ENCODE data around the gene AP3B1.

Gene AP3B1

DNA sequence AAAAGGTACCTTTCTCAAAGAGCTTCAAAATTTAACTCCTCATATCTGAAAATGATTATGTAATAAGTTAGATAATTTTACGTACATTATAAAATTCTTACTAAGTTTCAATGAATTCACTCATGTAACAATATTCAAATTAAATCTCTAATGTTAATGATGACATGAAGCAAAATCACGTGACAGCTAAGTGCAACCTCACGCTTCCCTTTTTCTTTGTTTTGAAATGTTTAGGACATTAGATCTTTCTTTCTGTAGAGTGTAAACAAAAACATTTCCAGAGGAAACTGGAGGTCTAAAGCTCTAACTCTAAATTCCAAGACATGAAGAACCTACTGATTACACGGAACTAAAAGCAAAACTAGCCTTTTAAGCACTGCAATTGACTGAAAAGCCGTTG lies 291.0 kb downstream of the AP3B1 start:
- H3K27me3 Mint-ChIP-seq, result no peaks in the 10 kb centered on the region
- H3K4me1 Mint-ChIP-seq (ENCODE audit: low read depth in 2 of 2), result no peaks in the 10 kb centered on the region
- peaks cover 7% of the 10 kb centered on the region for H3K36me3 Mint-ChIP-seq (ENCODE audit: insufficient read depth)
- no peak overlapping the region for H3K4me3 Mint-ChIP-seq
- no peaks in the 10 kb centered on the region for H3K9me3 Mint-ChIP-seq
- no peak for ATAC-seq (replicated peaks)
- no peak for DNase-seq
- no peak overlapping the region for H3K27ac Mint-ChIP-seq

DNA sequence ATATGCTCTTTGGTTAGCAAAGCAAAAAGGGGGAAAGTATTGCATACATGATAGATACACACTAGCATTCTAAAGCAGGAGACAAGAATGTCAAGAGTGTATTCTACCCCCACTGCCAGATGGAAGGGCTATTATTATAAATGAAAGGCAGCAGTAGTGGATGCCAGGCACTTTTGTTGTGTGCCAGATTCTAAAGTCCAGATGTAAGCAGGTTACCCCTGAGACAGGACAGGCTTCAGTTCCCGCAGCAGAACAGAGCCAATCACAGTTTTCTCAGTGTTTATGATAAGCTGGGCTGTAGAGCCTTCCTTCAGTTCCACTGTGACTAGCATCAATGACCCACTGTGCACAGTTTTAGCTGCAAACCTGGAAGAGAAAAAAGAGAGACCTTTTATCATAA lies 291.8 kb downstream of the AP3B1 start:
- Mint-ChIP-seq H3K27me3 (no peaks in the 10 kb centered on the region), H3K36me3 (ENCODE audit: insufficient read depth) (peaks cover 8% of the 10 kb centered on the region), H3K27ac (no peak overlapping the region), H3K9me3 (no peaks in the 10 kb centered on the region), H3K4me1 (ENCODE audit: low read depth in 2 of 2) (no peaks in the 10 kb centered on the region), H3K4me3 (no peak overlapping the region)
- no peak for ATAC-seq (replicated peaks)
- no peak for DNase-seq

DNA sequence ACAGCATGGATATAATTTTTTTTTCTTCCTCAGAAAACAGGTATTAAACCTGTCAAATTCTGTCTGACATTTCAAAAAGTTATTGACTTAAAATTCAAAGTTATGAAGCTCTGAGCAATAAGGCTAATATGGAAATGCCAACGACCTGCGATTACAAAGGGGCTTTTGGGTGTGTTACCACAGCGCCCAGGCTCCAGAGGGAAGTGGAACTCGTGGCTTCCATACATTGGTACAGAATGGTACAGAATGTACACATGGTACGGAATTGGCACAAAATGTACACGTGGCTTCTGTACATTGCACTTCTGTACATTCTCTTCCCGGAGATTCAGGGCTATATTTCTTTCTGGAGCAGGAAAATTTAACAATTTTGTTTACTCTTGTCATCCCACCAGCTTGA lies 293.3 kb downstream of the AP3B1 start:
- ATAC-seq (replicated peaks), result no peak
- Mint-ChIP-seq H3K4me1 (ENCODE audit: low read depth in 2 of 2) (no peaks in the 10 kb centered on the region), H3K27me3 (no peaks in the 10 kb centered on the region), H3K27ac (no peak overlapping the region), H3K36me3 (ENCODE audit: insufficient read depth) (peaks cover 14% of the 10 kb centered on the region), H3K9me3 (no peaks in the 10 kb centered on the region), H3K4me3 (no peak overlapping the region)
- DNase-seq, result no peak

DNA sequence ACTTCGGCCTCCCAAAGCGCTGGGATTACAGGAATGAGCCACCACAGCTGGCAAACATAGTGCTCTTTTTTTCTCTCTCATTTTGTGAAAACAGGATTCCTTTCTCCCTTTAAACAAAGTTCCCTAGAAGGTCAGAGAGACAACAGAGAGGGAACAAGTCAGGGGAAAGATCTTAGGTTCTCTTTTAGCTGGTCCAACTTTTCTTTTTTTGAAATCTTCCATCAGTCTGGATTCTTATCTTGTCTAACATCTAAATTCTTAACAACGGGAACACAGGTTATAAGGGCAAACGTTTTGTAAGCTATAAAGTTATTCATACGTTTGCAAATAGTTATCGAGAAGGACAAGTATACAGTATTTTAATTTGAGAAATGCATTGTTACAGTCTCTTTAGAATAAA lies 294.3 kb downstream of the AP3B1 start:
- no peaks in the 10 kb centered on the region for H3K4me1 Mint-ChIP-seq (ENCODE audit: low read depth in 2 of 2)
- no peak overlapping the region for H3K4me3 Mint-ChIP-seq
- H3K36me3 Mint-ChIP-seq (ENCODE audit: insufficient read depth), result peaks cover 14% of the 10 kb centered on the region
- ATAC-seq (replicated peaks) (no peak), DNase-seq (no peak)
- no peaks in the 10 kb centered on the region for H3K27me3 Mint-ChIP-seq
- H3K27ac Mint-ChIP-seq, result no peak overlapping the region
- no peaks in the 10 kb centered on the region for H3K9me3 Mint-ChIP-seq

DNA sequence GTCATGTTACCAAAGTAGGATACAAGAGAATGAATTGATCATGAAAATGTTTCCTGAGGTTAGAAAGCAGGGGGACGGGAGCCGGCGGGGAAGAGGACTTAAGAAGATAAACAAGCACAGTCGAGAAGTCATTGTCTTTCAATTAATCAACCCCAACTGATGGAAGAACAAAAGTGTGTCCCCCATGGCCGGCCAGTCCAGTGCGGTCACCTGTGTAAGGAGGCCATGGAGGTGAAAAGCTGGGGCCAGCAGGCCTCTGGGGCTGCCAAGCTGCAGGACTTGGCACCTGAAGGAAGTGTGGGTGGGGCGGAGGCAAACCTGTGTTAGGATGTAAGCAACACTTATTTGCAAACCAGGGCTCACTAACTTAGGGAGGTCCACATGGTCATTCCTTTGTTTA lies 295.1 kb downstream of the AP3B1 start:
- no peaks in the 10 kb centered on the region for H3K4me1 Mint-ChIP-seq (ENCODE audit: low read depth in 2 of 2)
- H3K27ac Mint-ChIP-seq, result no peak overlapping the region
- DNase-seq (no peak), ATAC-seq (replicated peaks) (no peak)
- H3K9me3 Mint-ChIP-seq, result no peaks in the 10 kb centered on the region
- peaks cover 14% of the 10 kb centered on the region for H3K36me3 Mint-ChIP-seq (ENCODE audit: insufficient read depth)
- H3K27me3 Mint-ChIP-seq, result no peaks in the 10 kb centered on the region
- H3K4me3 Mint-ChIP-seq, result no peak overlapping the region

DNA sequence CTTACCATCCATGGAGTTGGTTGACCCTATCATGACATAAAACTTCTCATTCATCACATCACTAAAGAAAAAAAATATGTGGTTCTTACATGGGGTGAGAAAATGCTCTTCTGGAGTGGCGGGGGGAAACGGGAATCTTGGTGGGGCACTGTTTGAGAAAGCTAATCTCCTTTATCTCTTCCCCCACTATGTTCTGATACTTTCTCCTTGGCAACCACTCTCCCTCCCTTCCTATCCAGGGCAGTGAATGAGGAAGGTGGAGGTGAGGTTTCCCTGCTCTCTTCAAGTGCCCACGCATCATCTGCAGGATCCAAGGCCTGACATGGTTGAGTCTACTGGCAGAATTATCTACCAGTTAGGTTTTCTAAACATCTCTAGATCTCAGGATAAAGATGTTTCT lies 297.6 kb downstream of the AP3B1 start:
- peaks cover 18% of the 10 kb centered on the region for H3K36me3 Mint-ChIP-seq (ENCODE audit: insufficient read depth)
- H3K4me1 Mint-ChIP-seq (ENCODE audit: low read depth in 2 of 2), result no peaks in the 10 kb centered on the region
- no peaks in the 10 kb centered on the region for H3K27me3 Mint-ChIP-seq
- ATAC-seq (replicated peaks), result no peak
- no peak overlapping the region for H3K4me3 Mint-ChIP-seq
- H3K27ac Mint-ChIP-seq, result no peak overlapping the region
- DNase-seq, result no peak
- no peaks in the 10 kb centered on the region for H3K9me3 Mint-ChIP-seq

DNA sequence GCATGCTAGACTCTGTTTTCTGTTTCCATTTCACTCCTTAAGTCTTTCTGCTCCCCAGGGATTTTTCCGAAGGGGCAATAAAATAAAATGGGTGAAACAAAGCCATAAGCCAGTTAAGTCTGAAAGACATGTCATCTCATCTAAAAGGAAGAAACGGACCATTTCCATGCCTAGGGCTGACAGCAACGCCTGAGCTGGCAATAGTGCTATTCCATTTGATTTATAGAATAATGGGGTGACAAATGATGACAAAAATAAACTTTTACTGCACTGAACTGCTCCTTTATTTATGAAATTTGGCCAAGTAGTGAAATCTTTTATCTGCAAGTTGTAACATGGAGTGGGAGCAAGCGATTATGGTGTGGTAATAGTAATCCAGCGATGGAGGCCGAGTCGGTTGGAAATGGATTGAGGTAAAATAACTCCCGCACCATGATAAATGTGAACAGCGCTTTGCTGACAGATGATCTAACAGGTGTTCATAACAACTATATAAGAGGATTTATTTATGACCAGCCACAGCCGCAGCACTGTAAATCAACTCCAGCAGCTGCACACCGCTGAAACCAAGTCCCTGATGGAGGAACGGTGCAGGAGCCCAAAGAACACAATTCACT lies 298.6 kb downstream of the AP3B1 start:
- Mint-ChIP-seq H3K36me3 (ENCODE audit: insufficient read depth) (peaks cover 18% of the 10 kb centered on the region), H3K4me3 (no peak overlapping the region), H3K27me3 (no peaks in the 10 kb centered on the region), H3K4me1 (ENCODE audit: low read depth in 2 of 2) (no peaks in the 10 kb centered on the region), H3K27ac (no peak overlapping the region), H3K9me3 (no peaks in the 10 kb centered on the region)
- DNase-seq (no peak), ATAC-seq (replicated peaks) (no peak)

DNA sequence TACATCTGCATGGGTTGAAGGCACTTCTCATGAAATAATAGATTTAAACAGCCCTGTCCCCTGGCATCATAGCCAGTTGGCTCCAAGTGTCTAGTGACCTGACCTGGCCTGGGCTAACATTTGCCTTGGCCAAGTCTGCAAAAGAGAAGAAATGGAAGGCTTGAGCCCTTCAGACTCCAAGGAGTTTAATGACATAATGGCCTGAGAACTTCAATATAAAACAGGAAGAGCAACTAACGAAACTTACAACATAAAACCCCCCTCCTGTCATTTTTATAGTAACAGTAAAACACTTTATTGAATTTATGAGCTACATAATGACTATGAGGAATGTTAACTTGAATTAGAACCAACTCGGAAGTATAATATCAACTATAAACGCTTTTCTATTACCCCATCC lies 299.6 kb downstream of the AP3B1 start:
- H3K27me3 Mint-ChIP-seq, result no peaks in the 10 kb centered on the region
- H3K36me3 Mint-ChIP-seq (ENCODE audit: insufficient read depth), result peaks cover 18% of the 10 kb centered on the region
- DNase-seq (no peak), ATAC-seq (replicated peaks) (no peak)
- no peaks in the 10 kb centered on the region for H3K9me3 Mint-ChIP-seq
- no peak overlapping the region for H3K4me3 Mint-ChIP-seq
- H3K27ac Mint-ChIP-seq, result no peak overlapping the region
- H3K4me1 Mint-ChIP-seq (ENCODE audit: low read depth in 2 of 2), result no peaks in the 10 kb centered on the region

DNA sequence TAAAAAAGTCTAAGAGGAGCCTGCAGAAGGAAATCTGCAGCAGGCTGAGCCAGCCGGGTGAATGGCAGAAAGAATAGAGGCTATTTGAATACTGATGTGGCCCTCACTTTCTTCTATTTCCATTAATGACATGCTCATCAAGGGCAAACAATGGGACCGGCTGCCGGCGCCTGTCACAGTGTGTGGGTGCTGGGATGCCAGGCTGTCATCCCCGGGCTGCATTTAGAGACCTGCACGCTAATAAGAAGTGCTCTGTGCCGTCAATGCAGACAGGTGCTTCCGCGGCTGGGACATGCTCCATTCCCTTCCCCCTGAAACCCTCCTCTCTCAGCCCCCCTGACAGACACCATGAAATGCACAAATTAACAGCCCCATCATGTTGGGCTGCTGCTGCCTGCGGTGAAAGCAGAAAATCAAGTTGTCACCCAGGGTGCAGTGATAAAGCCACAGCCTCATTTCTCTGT lies 300.6 kb downstream of the AP3B1 start:
- H3K4me1 Mint-ChIP-seq (ENCODE audit: low read depth in 2 of 2), result no peaks in the 10 kb centered on the region
- ATAC-seq (replicated peaks) (no peak), DNase-seq (no peak)
- no peaks in the 10 kb centered on the region for H3K27me3 Mint-ChIP-seq
- H3K27ac Mint-ChIP-seq, result no peak overlapping the region
- H3K4me3 Mint-ChIP-seq, result no peak overlapping the region
- peaks cover 20% of the 10 kb centered on the region for H3K36me3 Mint-ChIP-seq (ENCODE audit: insufficient read depth)
- H3K9me3 Mint-ChIP-seq, result no peaks in the 10 kb centered on the region

DNA sequence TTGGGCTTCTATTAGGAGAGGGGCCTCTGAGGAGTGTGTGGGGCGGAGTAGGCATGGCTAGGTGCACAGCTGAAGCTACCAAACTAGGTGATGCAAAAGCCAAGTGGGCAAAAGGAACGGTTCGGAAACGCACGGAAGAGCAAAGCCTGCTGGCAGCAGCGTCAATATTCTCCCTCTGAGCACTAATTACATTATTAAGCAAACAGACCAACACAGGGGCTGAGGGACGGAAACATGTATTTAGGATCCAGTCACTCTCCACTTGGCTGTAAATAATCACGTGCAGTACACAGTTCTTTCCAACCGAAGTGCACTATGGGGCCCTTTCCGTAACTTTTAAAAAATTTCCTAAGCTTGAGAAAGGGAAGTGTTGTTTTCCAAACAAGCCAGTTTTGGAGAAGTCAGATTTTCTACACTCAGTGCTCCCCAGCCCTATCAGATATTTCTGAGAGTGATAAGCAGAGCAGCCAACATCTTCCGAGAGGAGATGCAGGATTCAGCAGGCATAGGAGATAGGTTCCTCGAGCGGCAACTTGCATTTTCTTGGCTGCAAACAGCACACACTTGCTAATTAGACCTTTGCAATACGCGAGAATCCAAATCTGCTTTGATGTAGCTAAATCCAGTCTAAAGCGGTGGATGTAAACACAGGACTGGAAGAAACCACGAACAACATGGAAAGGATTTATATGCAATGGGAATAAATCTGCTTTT lies 301.2 kb downstream of the AP3B1 start:
- no peaks in the 10 kb centered on the region for H3K27me3 Mint-ChIP-seq
- no peak for ATAC-seq (replicated peaks)
- H3K36me3 Mint-ChIP-seq (ENCODE audit: insufficient read depth), result peaks cover 18% of the 10 kb centered on the region
- H3K4me3 Mint-ChIP-seq, result no peak overlapping the region
- DNase-seq, result no peak
- no peaks in the 10 kb centered on the region for H3K9me3 Mint-ChIP-seq
- no peak overlapping the region for H3K27ac Mint-ChIP-seq
- no peaks in the 10 kb centered on the region for H3K4me1 Mint-ChIP-seq (ENCODE audit: low read depth in 2 of 2)

DNA sequence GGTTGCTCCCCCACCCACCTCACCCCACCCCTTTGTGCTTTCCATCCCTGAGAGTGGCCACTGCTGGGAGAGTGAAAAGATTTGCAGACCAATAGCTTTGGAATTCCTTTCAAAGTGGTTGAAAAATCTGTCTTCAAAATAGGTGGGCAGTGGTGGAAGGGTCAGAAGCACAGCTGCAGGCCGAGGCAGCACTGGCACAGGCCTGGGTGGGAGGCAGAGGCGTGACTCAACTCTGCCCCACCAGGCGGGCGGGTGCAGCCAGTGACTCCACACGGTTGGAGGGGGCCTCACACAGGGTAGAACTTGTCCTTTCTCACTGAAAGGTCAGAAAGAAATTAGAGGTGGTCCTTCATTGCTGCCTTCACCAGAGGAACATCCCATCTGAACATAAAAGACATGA lies 303.4 kb downstream of the AP3B1 start:
- H3K4me3 Mint-ChIP-seq, result no peak overlapping the region
- no peaks in the 10 kb centered on the region for H3K9me3 Mint-ChIP-seq
- H3K27me3 Mint-ChIP-seq, result no peaks in the 10 kb centered on the region
- ATAC-seq (replicated peaks), result no peak
- peaks cover 12% of the 10 kb centered on the region for H3K36me3 Mint-ChIP-seq (ENCODE audit: insufficient read depth)
- DNase-seq, result no peak
- no peaks in the 10 kb centered on the region for H3K4me1 Mint-ChIP-seq (ENCODE audit: low read depth in 2 of 2)
- H3K27ac Mint-ChIP-seq, result no peak overlapping the region

DNA sequence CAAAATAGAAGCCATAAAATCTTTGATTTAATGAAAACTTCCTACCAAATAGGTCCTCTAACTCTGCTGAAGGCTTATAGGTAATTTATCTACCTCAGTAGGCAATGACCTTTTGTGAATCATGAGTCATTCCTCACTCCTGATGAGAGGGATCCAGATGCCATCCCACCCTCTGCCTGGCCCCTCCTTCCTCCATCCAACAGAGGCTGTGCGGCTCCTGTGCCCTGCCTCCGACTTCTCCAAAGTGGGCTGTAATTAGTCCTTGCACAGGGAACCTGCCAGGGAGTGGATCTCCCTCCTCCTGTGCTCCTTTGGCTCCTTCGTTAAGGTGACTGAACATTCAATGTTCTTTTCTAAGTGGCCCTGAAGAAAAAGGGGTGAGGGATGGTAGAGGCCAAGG lies 304.5 kb downstream of the AP3B1 start:
- no peak overlapping the region for H3K4me3 Mint-ChIP-seq
- peak overlapping the region in 1 of 2 donors; percentile 57 for H3K27ac Mint-ChIP-seq
- no peak for ATAC-seq (replicated peaks)

DNA sequence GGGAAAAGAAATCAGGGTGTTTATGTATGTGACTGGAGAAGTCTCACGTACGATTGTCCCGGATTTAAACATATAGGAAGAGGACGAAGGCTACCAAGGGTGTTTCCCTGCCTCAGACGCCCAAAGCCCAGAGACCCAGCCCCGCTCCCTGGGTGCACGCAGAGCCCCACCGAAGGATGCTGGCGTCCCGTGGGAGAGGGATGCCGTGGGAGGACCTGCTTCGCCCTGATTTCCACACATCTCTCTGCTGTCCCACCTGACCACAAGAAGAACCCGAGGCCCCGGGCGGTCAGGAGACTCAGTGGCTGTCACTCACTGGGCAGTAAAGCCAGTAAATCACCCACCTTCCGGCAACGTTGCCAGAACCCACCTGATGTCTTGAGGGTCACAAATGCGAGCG lies 306.5 kb downstream of the AP3B1 start:
- Mint-ChIP-seq H3K27ac (no peak overlapping the region), H3K4me3 (no peak overlapping the region), H3K9me3 (no peaks in the 10 kb centered on the region), H3K4me1 (ENCODE audit: low read depth in 2 of 2) (no peaks in the 10 kb centered on the region), H3K27me3 (no peaks in the 10 kb centered on the region), H3K36me3 (ENCODE audit: insufficient read depth) (peaks cover 11% of the 10 kb centered on the region)
- DNase-seq (no peak), ATAC-seq (replicated peaks) (no peak)

More for the DNA sequence above, 304.5 kb downstream of the AP3B1 start:
- DNase-seq, result no peak
- Mint-ChIP-seq H3K27me3 (no peaks in the 10 kb centered on the region), H3K36me3 (ENCODE audit: insufficient read depth) (peaks cover 12% of the 10 kb centered on the region), H3K4me1 (ENCODE audit: low read depth in 2 of 2) (no peaks in the 10 kb centered on the region), H3K9me3 (no peaks in the 10 kb centered on the region)

DNA sequence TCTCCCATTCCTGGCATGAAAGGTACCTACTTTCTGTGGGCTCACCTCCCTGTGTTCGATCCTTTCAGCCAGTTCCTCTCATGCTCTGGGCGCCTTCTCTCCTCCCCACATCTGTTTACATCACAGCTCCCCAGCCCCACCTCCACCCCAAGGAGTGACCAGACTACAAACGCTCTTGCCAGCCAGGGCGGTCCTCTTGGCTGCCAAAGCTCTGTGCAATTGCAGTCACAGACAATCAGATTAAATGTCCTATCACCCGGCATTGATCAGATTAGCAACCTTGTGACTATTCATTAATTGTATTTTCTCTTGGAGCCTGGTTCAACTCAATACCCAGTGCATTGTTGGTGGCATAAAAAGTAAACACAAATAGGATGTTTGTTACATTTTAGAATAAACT lies 307.2 kb downstream of the AP3B1 start:
- H3K4me1 Mint-ChIP-seq (ENCODE audit: low read depth in 2 of 2), result no peaks in the 10 kb centered on the region
- no peak overlapping the region for H3K27ac Mint-ChIP-seq
- ATAC-seq (replicated peaks) (no peak), DNase-seq (no peak)
- no peak overlapping the region for H3K4me3 Mint-ChIP-seq
- H3K27me3 Mint-ChIP-seq, result no peaks in the 10 kb centered on the region
- H3K36me3 Mint-ChIP-seq (ENCODE audit: insufficient read depth), result peaks cover 4% of the 10 kb centered on the region
- no peaks in the 10 kb centered on the region for H3K9me3 Mint-ChIP-seq
